Upper lobe of left lung (tissue), 6 donors: Measurements from ENCODE around the gene LRP4. TPM values are rescaled to one million over a fixed set of nuclear protein-coding genes. Genes with fewer than 3 reads are reported as not detected.

Experiments used
- ATAC-seq, 2 donors: fragments of 200-7000 bp; cut with Tn5 transposase; one replicate each; pipeline ENCODE4 v1.9.1; 2022; ENCODE audit warnings: mild to moderate bottlenecking in 2 of 2, moderate library complexity in 2 of 2; ENCODE audit not compliant: low FRiP score in 2 of 2
- DNase-seq, 2 donors: peaks; one replicate each; pipeline ENCODE4 v3.0.0-alpha.2; 2019 to 2020
- H3K27ac ChIP-seq, 4 donors: fragments of 200-600 bp; sonication (generic); one replicate each; pipeline ENCODE4 v1.5.1; 2016 to 2019
- H3K27me3 ChIP-seq, 4 donors: fragments of 200-600 bp; sonication (generic); one replicate each; pipeline ENCODE4 v1.5.1; 2017 to 2019
- H3K36me3 ChIP-seq, 4 donors: fragments of 200-600 bp; sonication (generic); one replicate each; pipeline ENCODE4 v1.5.1; 2016 to 2019
- H3K4me1 ChIP-seq, 4 donors: fragments of 200-600 bp; sonication (generic); one replicate each; pipeline ENCODE4 v1.5.1; 2018 to 2019
- H3K4me3 ChIP-seq, 4 donors: fragments of 200-600 bp; sonication (generic); one replicate each; pipeline ENCODE4 v1.5.1; 2017 to 2019; ENCODE audit warnings: mild to moderate bottlenecking in 2 of 4, moderate library complexity in 1 of 4
- H3K9me3 ChIP-seq, 4 donors: fragments of 200-600 bp; sonication (generic); one replicate each; pipeline ENCODE4 v1.5.1; 2018 to 2019
- EP300 ChIP-seq, 4 donors: sonication (generic); formaldehyde crosslinking; IDR thresholded peaks; one replicate each; pipeline ENCODE4 v1.5.1; 2017; ENCODE audit warnings: antibody characterized with exemption in 4 of 4, control low read depth in 2 of 4
- POLR2A ChIP-seq, 4 donors: fragments of 450-650 bp; IDR thresholded peaks; one replicate each; pipeline ENCODE4 v1.5.1; 2016 to 2017; ENCODE audit warnings: antibody characterized with exemption in 4 of 4, mild to moderate bottlenecking in 2 of 4
- POLR2AphosphoS5 ChIP-seq, 2 donors: sonication (generic); formaldehyde crosslinking; IDR thresholded peaks; one replicate each; pipeline ENCODE4 v1.5.1; 2017; ENCODE audit warnings: antibody characterized with exemption in 2 of 2
- WGBS, 2 donors: methylation state at CpG; one replicate each; pipeline ENCODE4 v1.1.5; 2017 to 2018; 5-methylcytosine and 5-hydroxymethylcytosine counted together
- total RNA-seq, 6 donors: library from RNA; depleted of rRNA in 4 of 6; stranded (reverse); fragments of >200 nt in 4 of 6; gene quantifications; one replicate each; pipeline versions ENCODE4 v1.1.0 to v1.2.1, GENCODE V29; 2016 to 2021
- TF ChIP-seq, protein P1 (sequence below), 6 experiments: fragments of 450-650 bp in 4 of 6; fragments of 200-600 bp in 2 of 6; sonication (generic) in 2 of 6; IDR thresholded peaks; one replicate each; pipeline ENCODE4 v1.5.1; 2016 to 2019; ENCODE audit warnings: antibody characterized with exemption in 6 of 6
- donor health status: DM: no; HTN: no; CAD: no; lungs with moderate emphysema.
- donor health status: DM: no; HTN: yes; CAD: no; lungs with severe emphysema.

Gene LRP4
- total RNA-seq, 6 donors from 2014 or later: 2.6 to 8.8 (median 5.2) TPM

DNA sequence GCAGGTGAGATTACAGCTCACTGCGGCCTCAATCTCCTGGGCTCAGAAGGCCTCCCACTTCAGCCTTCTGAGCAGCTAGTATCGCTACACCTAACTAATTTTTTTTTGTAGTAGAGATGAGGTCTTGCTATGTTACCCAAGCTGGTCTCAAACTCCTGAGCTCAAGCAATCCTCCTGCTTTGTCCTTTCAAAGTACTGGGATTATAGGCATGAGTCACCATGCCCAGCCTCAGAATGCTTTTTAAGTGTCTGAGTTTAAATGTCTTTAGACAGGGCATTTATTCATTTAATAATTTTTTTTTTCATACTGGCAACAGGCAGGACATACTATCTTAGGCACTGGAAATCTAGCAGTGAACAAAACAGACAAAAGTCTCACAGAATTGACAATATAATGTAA is 27.7 kb downstream of the LRP4 start:
- H3K27ac ChIP-seq: no peak overlapping the region
- no peaks in the 10 kb centered on the region for H3K9me3 ChIP-seq
- H3K36me3 ChIP-seq: peaks cover 0 to 19% (median 0%) of the 10 kb centered on the region in 4 donors
- no peaks in the 10 kb centered on the region for H3K27me3 ChIP-seq
- no peak overlapping the region for H3K4me3 ChIP-seq
- H3K4me1 ChIP-seq: no peaks in the 10 kb centered on the region
- WGBS, 2 donors: 91 to 97% methylated on average over 2 of the region's 2 CpGs
- no peak for DNase-seq
- ATAC-seq: no peak
- TF ChIP-seq, protein P1, sequence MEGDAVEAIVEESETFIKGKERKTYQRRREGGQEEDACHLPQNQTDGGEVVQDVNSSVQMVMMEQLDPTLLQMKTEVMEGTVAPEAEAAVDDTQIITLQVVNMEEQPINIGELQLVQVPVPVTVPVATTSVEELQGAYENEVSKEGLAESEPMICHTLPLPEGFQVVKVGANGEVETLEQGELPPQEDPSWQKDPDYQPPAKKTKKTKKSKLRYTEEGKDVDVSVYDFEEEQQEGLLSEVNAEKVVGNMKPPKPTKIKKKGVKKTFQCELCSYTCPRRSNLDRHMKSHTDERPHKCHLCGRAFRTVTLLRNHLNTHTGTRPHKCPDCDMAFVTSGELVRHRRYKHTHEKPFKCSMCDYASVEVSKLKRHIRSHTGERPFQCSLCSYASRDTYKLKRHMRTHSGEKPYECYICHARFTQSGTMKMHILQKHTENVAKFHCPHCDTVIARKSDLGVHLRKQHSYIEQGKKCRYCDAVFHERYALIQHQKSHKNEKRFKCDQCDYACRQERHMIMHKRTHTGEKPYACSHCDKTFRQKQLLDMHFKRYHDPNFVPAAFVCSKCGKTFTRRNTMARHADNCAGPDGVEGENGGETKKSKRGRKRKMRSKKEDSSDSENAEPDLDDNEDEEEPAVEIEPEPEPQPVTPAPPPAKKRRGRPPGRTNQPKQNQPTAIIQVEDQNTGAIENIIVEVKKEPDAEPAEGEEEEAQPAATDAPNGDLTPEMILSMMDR (IDR thresholded peaks at IDR 0.05): no peak
- no peak for TF ChIP-seq EP300 (IDR thresholded peaks at IDR 0.05)
- TF ChIP-seq POLR2A (IDR thresholded peaks at IDR 0.05): no peak
- TF ChIP-seq POLR2AphosphoS5 (IDR thresholded peaks at IDR 0.05): no peak

- H3K4me1 ChIP-seq: no peaks in the 10 kb centered on the region
- no peak for TF ChIP-seq EP300 (IDR thresholded peaks at IDR 0.05)
- TF ChIP-seq, protein P1 (IDR thresholded peaks at IDR 0.05): peak; percentile 73 to 91 (median 88)
- TF ChIP-seq POLR2A (IDR thresholded peaks at IDR 0.05): no peak
- no peak for TF ChIP-seq POLR2AphosphoS5 (IDR thresholded peaks at IDR 0.05)
- WGBS, 2 donors: 60 to 73% methylated on average over 20 to 23 of the region's 23 CpGs
- H3K36me3 ChIP-seq: peaks cover 0 to 19% (median 0%) of the 10 kb centered on the region in 4 donors
- ATAC-seq (peak; percentile 79 to 89), DNase-seq (peak in 1 of 2 donors; percentile 61)
- no peaks in the 10 kb centered on the region for H3K27me3 ChIP-seq
- H3K4me3 ChIP-seq: no peak overlapping the region
- no peak overlapping the region for H3K27ac ChIP-seq
- no peaks in the 10 kb centered on the region for H3K9me3 ChIP-seq
Observed at GRCh38 chr11:46889689-46890475, 28.5 kb downstream of the LRP4 start.

DNA sequence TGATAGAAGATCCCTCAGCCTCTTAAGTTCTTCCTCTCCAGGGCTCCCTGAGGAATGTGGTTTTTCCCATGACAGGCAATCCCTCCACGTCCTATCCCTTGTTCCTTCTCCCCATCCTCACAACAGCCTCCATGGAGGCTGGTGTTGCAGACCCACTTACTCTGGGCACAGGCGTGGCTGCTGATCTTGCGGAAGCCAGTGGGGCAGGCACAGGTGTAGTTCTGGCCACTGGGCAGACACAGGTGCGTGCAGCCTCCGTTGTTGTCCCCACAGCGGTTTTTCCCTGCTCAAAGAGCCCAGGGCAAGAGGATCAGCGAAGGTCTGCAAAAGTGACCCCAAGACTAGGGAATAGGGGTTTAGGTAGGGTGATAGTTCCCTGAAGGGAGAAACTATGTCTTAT is 29.1 kb downstream of the LRP4 start:
- ATAC-seq (no peak), DNase-seq (no peak)
- TF ChIP-seq, protein P1 (IDR thresholded peaks at IDR 0.05): no peak
- TF ChIP-seq EP300 (IDR thresholded peaks at IDR 0.05): no peak
- no peak for TF ChIP-seq POLR2A (IDR thresholded peaks at IDR 0.05)
- no peak for TF ChIP-seq POLR2AphosphoS5 (IDR thresholded peaks at IDR 0.05)
- Histone ChIP-seq H3K4me3 (no peak overlapping the region), H3K36me3 (peaks cover 0 to 14% (median 0%) of the 10 kb centered on the region in 4 donors), H3K27me3 (no peaks in the 10 kb centered on the region), H3K9me3 (no peaks in the 10 kb centered on the region), H3K27ac (no peak overlapping the region), H3K4me1 (no peaks in the 10 kb centered on the region)
- 77 to 85% methylated on average over 7 of the region's 7 CpGs for WGBS, 2 donors

DNA sequence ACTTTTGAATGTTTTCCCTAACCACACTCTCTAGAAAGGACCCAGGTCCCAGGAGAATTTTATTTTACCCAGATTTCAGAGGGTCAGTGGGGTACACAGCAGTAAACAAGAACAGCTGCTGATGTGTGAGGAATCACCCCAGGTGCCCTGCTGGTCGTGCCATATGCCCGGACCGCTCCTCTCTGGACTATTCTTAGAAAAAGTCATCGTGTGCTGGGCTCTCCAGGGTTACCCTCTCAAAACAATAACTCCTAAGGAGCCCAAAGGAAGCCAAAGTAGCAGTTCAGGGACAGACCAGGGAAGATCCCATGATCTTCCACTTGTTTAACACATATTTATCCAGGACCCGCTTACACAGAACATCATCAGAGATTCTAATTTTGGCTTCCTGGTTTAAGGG is 29.7 kb downstream of the LRP4 start:
- Histone ChIP-seq H3K27ac (no peak overlapping the region), H3K27me3 (no peaks in the 10 kb centered on the region), H3K4me1 (no peaks in the 10 kb centered on the region), H3K9me3 (no peaks in the 10 kb centered on the region), H3K4me3 (no peak overlapping the region), H3K36me3 (peaks cover 0 to 14% (median 0%) of the 10 kb centered on the region in 4 donors)
- no peak for DNase-seq
- 84 to 89% methylated on average over 5 of the region's 5 CpGs for WGBS, 2 donors
- no peak for TF ChIP-seq EP300 (IDR thresholded peaks at IDR 0.05)
- no peak for TF ChIP-seq POLR2A (IDR thresholded peaks at IDR 0.05)
- TF ChIP-seq, protein P1 (IDR thresholded peaks at IDR 0.05): no peak
- no peak for TF ChIP-seq POLR2AphosphoS5 (IDR thresholded peaks at IDR 0.05)
- ATAC-seq: no peak
